Brain microvascular endothelial cell (primary cell): ENCODE data around the gene CXCL14.

Source experiments
- DNase-seq: peaks from one replicate; pipeline ENCODE4 v3.0.0-alpha.2; 2020
- H3K27ac ChIP-seq: fragments of 250-450 bp; sonication (Bioruptor Pico); 2 replicates; pipeline ENCODE4 v1.5.1; 2020; ENCODE audit warnings: mild to moderate bottlenecking, moderate library complexity
- H3K27me3 ChIP-seq: fragments of 250-450 bp; sonication (Bioruptor Pico); replicated peaks from 2 replicates; pipeline ENCODE4 v1.5.1; 2020; ENCODE audit warnings: mild to moderate bottlenecking
- H3K36me3 ChIP-seq: fragments of 250-450 bp; sonication (Bioruptor Pico); replicated peaks from 2 replicates; pipeline ENCODE4 v1.5.1; 2020; ENCODE audit warnings: mild to moderate bottlenecking
- H3K4me3 ChIP-seq: 2 replicates; pipeline ENCODE4 v1.5.1; 2011; ENCODE audit warnings: low read depth, mild to moderate bottlenecking, control low read depth, low read length, moderate library complexity
- in situ Hi-C: cut with HindIII; loops from 2 replicates; pipeline ENCODE4 v1.10.0; 2017; ENCODE audit warnings: low sequenced_read_pairs, low pct_ligation_motif_present
- TF ChIP-seq, protein P1 (sequence below): IDR thresholded peaks from 2 replicates; pipeline ENCODE4 v1.5.1; 2011; ENCODE audit warnings: low read depth, mild to moderate bottlenecking, moderate library complexity, low read length, control low read depth, inconsistent platforms; ENCODE audit errors: missing control alignments

The CXCL14 gene

DNA sequence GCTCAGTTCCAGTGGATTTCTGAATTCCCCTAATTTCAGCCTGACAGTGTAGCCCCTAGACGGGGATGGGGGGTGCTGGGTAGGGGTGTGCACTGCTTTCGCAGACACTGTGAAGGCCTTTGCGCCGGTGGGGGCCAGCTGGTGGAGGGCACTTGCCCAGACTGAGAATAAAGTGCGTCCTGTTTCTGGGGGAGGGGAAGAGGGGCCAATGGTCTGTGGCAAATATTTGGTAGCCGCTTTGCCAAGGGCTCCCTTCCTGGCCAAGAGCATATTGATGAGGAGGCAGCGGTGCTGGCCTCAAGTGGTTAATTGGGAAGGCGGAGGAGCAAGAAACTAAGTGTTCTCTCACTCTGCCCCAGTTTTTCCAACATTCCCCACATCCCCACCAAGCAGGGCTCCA is 1.4 kb downstream of the CXCL14 start:
- TF ChIP-seq, protein P1, sequence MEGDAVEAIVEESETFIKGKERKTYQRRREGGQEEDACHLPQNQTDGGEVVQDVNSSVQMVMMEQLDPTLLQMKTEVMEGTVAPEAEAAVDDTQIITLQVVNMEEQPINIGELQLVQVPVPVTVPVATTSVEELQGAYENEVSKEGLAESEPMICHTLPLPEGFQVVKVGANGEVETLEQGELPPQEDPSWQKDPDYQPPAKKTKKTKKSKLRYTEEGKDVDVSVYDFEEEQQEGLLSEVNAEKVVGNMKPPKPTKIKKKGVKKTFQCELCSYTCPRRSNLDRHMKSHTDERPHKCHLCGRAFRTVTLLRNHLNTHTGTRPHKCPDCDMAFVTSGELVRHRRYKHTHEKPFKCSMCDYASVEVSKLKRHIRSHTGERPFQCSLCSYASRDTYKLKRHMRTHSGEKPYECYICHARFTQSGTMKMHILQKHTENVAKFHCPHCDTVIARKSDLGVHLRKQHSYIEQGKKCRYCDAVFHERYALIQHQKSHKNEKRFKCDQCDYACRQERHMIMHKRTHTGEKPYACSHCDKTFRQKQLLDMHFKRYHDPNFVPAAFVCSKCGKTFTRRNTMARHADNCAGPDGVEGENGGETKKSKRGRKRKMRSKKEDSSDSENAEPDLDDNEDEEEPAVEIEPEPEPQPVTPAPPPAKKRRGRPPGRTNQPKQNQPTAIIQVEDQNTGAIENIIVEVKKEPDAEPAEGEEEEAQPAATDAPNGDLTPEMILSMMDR, result no peak
- no peaks in the 10 kb centered on the region for H3K36me3 ChIP-seq
- no peak for DNase-seq
- peaks cover 24% of the 10 kb centered on the region for H3K27me3 ChIP-seq
- H3K4me3 ChIP-seq, result no peak overlapping the region
- in situ Hi-C loops, result no loop called here
- H3K27ac ChIP-seq, result no peak overlapping the region

DNA sequence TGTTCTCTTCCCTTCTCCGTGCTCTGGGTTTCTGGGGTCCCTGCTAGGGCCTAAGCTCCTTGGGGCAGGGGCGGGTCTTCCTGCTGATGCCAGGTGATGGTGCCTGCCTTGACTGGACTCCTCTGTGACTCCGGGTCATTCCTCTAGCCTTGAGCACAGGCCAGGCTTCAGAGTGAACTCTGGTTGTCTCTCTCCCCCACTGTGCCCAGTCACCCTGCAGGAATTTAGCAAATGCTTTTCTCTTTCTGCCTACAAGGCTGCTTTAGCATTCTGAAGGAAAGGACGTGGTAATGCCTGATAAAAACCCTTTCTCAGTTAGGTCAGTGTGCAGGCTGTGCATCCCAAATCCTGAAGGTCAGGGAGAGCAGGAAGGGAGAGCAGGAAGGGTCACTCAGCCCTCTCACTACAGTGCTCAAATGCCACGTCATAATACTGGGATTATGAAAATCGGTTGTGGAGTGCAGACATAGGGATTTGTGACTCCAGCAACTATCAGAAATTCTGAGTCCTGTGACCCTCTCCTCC is 2.7 kb downstream of the CXCL14 start:
- in situ Hi-C loops, result no loop called here
- DNase-seq, result peak; percentile 27
- Histone ChIP-seq H3K4me3 (no peak overlapping the region), H3K27ac (no peak overlapping the region), H3K27me3 (peaks cover 24% of the 10 kb centered on the region), H3K36me3 (no peaks in the 10 kb centered on the region)
- TF ChIP-seq, protein P1, result no peak

DNA sequence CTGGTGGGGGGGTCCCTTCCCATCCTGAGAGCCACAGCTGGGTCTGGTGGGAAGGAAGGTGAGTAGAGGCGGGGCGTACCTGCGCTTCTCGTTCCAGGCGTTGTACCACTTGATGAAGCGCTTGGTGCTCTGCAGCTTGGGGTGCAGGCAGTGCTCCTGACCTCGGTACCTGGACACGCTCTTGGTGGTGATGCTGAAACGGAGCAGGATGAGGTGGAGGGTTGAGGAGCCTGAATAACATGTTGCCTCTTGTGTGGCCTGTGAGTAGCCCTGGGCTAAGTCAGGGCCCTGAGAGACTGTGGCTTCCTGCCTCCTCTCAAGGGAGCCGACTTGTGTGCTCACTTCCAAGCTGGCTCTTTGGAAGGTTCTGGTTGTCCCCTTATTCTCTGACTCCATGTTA is 4.3 kb downstream of the CXCL14 start:
- in situ Hi-C loops, result no loop called here
- Histone ChIP-seq H3K27ac (no peak overlapping the region), H3K36me3 (no peaks in the 10 kb centered on the region), H3K4me3 (no peak overlapping the region), H3K27me3 (peaks cover 22% of the 10 kb centered on the region)
- TF ChIP-seq, protein P1, result no peak
- DNase-seq, result no peak

DNA sequence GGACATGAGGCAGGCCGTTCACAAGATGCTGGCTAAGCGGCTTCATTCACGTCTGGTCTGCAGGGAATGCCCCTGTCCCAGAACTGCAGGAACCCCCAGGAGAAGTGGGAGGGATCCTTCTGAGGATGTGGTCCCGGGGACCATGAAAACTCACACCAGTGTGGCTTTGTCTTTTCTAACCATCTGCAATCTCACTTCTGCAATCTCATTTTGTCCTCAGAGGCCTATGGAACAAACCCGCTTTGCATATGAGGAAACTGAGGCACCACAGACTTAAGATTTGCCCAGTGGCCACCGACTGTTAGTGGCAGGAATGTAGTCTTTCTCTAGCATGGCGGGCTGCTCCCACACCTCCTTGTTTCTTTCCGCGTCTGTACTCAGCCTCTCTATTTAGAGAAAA is 6.9 kb downstream of the CXCL14 start:
- H3K36me3 ChIP-seq, result no peaks in the 10 kb centered on the region
- in situ Hi-C loops, result no loop called here
- TF ChIP-seq, protein P1, result no peak
- no peaks in the 10 kb centered on the region for H3K27me3 ChIP-seq
- no peak for DNase-seq
- H3K27ac ChIP-seq, result no peak overlapping the region
- no peak overlapping the region for H3K4me3 ChIP-seq

DNA sequence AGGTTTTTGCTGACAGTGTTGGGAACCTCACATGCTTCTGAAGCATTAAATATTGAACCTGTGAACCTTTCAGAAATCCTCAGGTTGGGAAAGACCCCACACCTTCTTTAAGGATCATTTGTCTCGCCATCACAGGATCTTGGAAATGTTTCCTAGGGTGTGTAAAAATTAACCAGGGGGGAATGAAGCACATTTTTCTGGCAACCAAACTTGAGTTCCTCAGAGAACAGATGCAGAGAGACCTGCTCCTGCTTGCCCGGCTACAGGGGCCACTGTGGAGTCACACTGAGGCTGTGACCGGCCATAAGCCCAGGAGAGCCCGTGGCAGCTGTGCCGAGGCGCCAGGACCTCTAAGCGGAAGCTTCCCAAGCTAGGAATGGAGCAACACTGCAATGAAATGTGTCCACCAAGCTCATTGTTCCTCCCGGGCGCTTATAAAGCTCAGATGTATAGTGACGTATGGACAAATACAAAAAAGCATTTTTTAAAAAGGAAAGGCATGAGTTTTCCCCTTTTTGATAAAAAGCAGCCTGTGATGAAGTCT is 7.7 kb downstream of the CXCL14 start:
- TF ChIP-seq, protein P1, result no peak
- H3K4me3 ChIP-seq, result no peak overlapping the region
- H3K27me3 ChIP-seq, result no peaks in the 10 kb centered on the region
- no peaks in the 10 kb centered on the region for H3K36me3 ChIP-seq
- in situ Hi-C loops, result no loop called here
- DNase-seq, result no peak
- no peak overlapping the region for H3K27ac ChIP-seq

DNA sequence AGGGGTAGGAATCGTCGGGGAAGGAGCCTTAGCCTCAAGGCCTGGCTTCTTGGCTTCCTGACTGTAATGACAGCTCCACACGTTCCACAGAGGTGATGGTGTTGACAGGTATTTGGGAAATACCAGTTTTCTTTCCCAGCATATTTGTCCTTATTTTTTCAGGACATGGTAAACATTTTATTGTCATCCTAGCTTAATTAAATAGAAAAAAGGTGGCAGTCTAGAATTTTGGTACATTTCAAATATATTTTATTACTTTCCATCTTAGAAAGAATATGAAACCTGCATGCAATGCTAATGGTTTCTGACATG is 8.4 kb downstream of the CXCL14 start:
- no peak for DNase-seq
- in situ Hi-C loops, result no loop called here
- TF ChIP-seq, protein P1, result no peak
- no peak overlapping the region for H3K27ac ChIP-seq
- no peaks in the 10 kb centered on the region for H3K36me3 ChIP-seq
- no peak overlapping the region for H3K4me3 ChIP-seq
- no peaks in the 10 kb centered on the region for H3K27me3 ChIP-seq
